ENCODE measurements around the gene SYTL3.

- TF ChIP-seq CTCF (IDR thresholded peaks at IDR 0.05), result peak in 1 of 6 experiments; percentile 4
- TF ChIP-seq POLR2A (IDR thresholded peaks at IDR 0.05), result no peak
Observed at GRCh38 chr6:158807515-158808441, 157.9 kb downstream of the SYTL3 start.

Measured in Peyer's patch (tissue), 4 donors.